Gastroesophageal sphincter (tissue), 3 donors: ENCODE data around the gene TNXB.

Experiments
- CTCF ChIP-seq, 4 experiments: fragments of 200-600 bp in 2 of 4; fragments of 450-650 bp in 2 of 4; sonication (generic) in 1 of 4; IDR thresholded peaks; one replicate each; pipeline ENCODE4 v1.5.1; 2017 to 2019; ENCODE audit warnings: antibody characterized with exemption in 4 of 4, mild to moderate bottlenecking in 2 of 4, moderate library complexity in 2 of 4
- EP300 ChIP-seq: sonication (generic); formaldehyde crosslinking; IDR thresholded peaks from one replicate; pipeline ENCODE4 v1.6.1; 2017; ENCODE audit warnings: antibody characterized with exemption, mild to moderate bottlenecking
- POLR2AphosphoS5 ChIP-seq: sonication (generic); formaldehyde crosslinking; IDR thresholded peaks from one replicate; pipeline ENCODE4 v1.6.1; 2017; ENCODE audit warnings: antibody characterized with exemption

- TF ChIP-seq CTCF (IDR thresholded peaks at IDR 0.05) (no peak), POLR2AphosphoS5 (no peak), EP300 (no peak)
Measured at GRCh38 chr6:32132110-32132509, 23.0 kb upstream of the TNXB start.
